A549 treated with CORT108297 at 1 μM for 4 hours (cell line): ENCODE measurements around the gene TLDC2. TPM values are rescaled to one million over a fixed set of nuclear protein-coding genes. Genes with fewer than 3 reads are reported as not detected.

Source experiments
- total RNA-seq: library from RNA; stranded (reverse); fragments of 200-300 nt; extraction: Qiagen RNA extraction; gene quantifications from 5 replicates; pipeline ENCODE4 v1.2.3, GENCODE V29; 2022

Gene TLDC2
- total RNA-seq = 0.07 TPM in 1 of 5 replicates, not detected in the others

GRCh38 chr20:36875702-36876472 lies at the start of gene TLDC2:
TLDC2 (plus strand) TSS chr20:36876138; CDS start chr20:36876175, 37 bp downstream.

Other genes with a start within 250 kb of the TLDC2 start
- not detected in 5 replicates for gene SLA2, start 229.9 kb upstream of the TLDC2 start, total RNA-seq
- gene NDRG3, start 130.0 kb upstream of the TLDC2 start, total RNA-seq = 19.9 to 22.3 TPM (median 21.5 TPM) in 5 replicates
- 23.1 to 31.0 TPM (median 24.7 TPM) in 5 replicates for gene DSN1, start 102.4 kb upstream of the TLDC2 start, total RNA-seq
- gene SAMHD1, start 75.6 kb downstream of the TLDC2 start, total RNA-seq = 6.3 to 7.4 TPM (median 6.8 TPM) in 5 replicates
- 8.8 to 10.7 TPM (median 9.6 TPM) in 5 replicates for gene RBL1, start 219.9 kb downstream of the TLDC2 start, total RNA-seq